HG03045 (cell line): Measurements from ENCODE around the gene RNF41.

Experiments used
- ATAC-seq: cut with Tn5 transposase; IDR thresholded peaks from one replicate; pipeline ENCODE4 v1.9.1; 2021; ENCODE audit warnings: mild to moderate bottlenecking, moderate library complexity; ENCODE audit not compliant: unreplicated experiment

Gene RNF41

GRCh38 chr12:56244494-56244893 lies 22.8 kb upstream of the RNF41 start:
- ATAC-seq, result no peak

- no peak for ATAC-seq
Measured at GRCh38 chr12:56243731-56244181, 22.0 kb upstream of the RNF41 start.

- ATAC-seq, result no peak
Measured at GRCh38 chr12:56242986-56243385, 21.3 kb upstream of the RNF41 start.

GRCh38 chr12:56241424-56242303 lies 19.9 kb upstream of the RNF41 start:
- ATAC-seq, result no peak

GRCh38 chr12:56237552-56237951 lies 15.8 kb upstream of the RNF41 start:
- no peak for ATAC-seq

GRCh38 chr12:56236985-56237384 lies 15.3 kb upstream of the RNF41 start:
- ATAC-seq, result no peak

GRCh38 chr12:56236091-56236490 lies 14.4 kb upstream of the RNF41 start:
- no peak for ATAC-seq

- no peak for ATAC-seq
Measured at GRCh38 chr12:56234746-56235436, 13.2 kb upstream of the RNF41 start.

- ATAC-seq, result no peak
Measured at GRCh38 chr12:56231184-56231582, 9.5 kb upstream of the RNF41 start.

GRCh38 chr12:56230432-56231183 lies 8.9 kb upstream of the RNF41 start:
- ATAC-seq, result no peak

GRCh38 chr12:56229916-56230431 lies 8.3 kb upstream of the RNF41 start, which contains the start of gene SLC39A5:
Gene SLC39A5, plus strand, starts transcription at chr12:56230051. Its CDS starts 1,224 bp downstream, at chr12:56231275.
- ATAC-seq, result no peak

GRCh38 chr12:56229082-56229481 lies 7.4 kb upstream of the RNF41 start:
- ATAC-seq, result no peak

- no peak for ATAC-seq
Measured at GRCh38 chr12:56224954-56225353, 3.2 kb upstream of the RNF41 start.

- ATAC-seq, result peak; percentile 70
Measured at GRCh38 chr12:56224102-56224701, 2.5 kb upstream of the RNF41 start, which contains the start of gene NABP2. Gene NABP2, plus strand, starts transcription at chr12:56224342. Its CDS starts 515 bp downstream, at chr12:56224857.

GRCh38 chr12:56223571-56224101 lies 1.9 kb upstream of the RNF41 start:
- ATAC-seq, result no peak

GRCh38 chr12:56222531-56222895 lies 791 bp upstream of the RNF41 start:
- no peak for ATAC-seq

GRCh38 chr12:56221232-56221756 lies 428 bp downstream of the RNF41 start:
- ATAC-seq, result peak; percentile 32

- no peak for ATAC-seq
Measured at GRCh38 chr12:56220611-56221231, 1.0 kb downstream of the RNF41 start.

GRCh38 chr12:56219840-56220239 lies 1.9 kb downstream of the RNF41 start:
- no peak for ATAC-seq

- no peak for ATAC-seq
Measured at GRCh38 chr12:56216461-56216860, 5.3 kb downstream of the RNF41 start.
